ENCODE data around the gene CLEC16A.

Gene CLEC16A

GRCh38 chr16:10929853-10930754, 14.3 kb upstream of the CLEC16A start:
- in situ Hi-C loops (cut with MboI; ENCODE audit: low sequenced_read_pairs), result loop anchor here (10.0 kb wide), 2 partner anchors 185 to 415 kb away; partner anchors contain the start of gene NUBP1
- Histone ChIP-seq H3K9me3 (no peaks in the 10 kb centered on the region), H3K36me3 (replicated peaks) (peaks cover 3% of the 10 kb centered on the region; the same call in 1 of the 2 replicates), H3K4me1 (no peaks in the 10 kb centered on the region), H3K27me3 (ENCODE audit: low read depth) (no peaks in the 10 kb centered on the region), H3K4me3 (no peak overlapping the region)
- no peak for DNase-seq (ENCODE audit: low spot score in 2 of 2)

- H3K27me3 ChIP-seq (ENCODE audit: low read depth), result no peaks in the 10 kb centered on the region
- no peaks in the 10 kb centered on the region for H3K9me3 ChIP-seq
- H3K4me1 ChIP-seq, result no peaks in the 10 kb centered on the region
- no peak overlapping the region for H3K4me3 ChIP-seq
- DNase-seq (ENCODE audit: low spot score in 2 of 2), result no peak
- H3K36me3 ChIP-seq (replicated peaks), result peaks cover 3% of the 10 kb centered on the region; the same call in 1 of the 2 replicates
- in situ Hi-C loops (cut with MboI; ENCODE audit: low sequenced_read_pairs), result no loop called here
Observed at GRCh38 chr16:10930755-10931093, 13.6 kb upstream of the CLEC16A start.

- no peak for DNase-seq (ENCODE audit: low spot score in 2 of 2)
- in situ Hi-C loops (cut with MboI; ENCODE audit: low sequenced_read_pairs), result no loop called here
- Histone ChIP-seq H3K36me3 (replicated peaks) (peaks cover 3% of the 10 kb centered on the region; the same call in 1 of the 2 replicates), H3K4me3 (no peak overlapping the region), H3K9me3 (no peaks in the 10 kb centered on the region), H3K4me1 (no peaks in the 10 kb centered on the region), H3K27me3 (ENCODE audit: low read depth) (no peaks in the 10 kb centered on the region)
Observed at GRCh38 chr16:10931134-10931533, 13.2 kb upstream of the CLEC16A start.

- no peak overlapping the region for H3K4me3 ChIP-seq
- no peaks in the 10 kb centered on the region for H3K4me1 ChIP-seq
- DNase-seq (ENCODE audit: low spot score in 2 of 2), result no peak
- H3K27me3 ChIP-seq (ENCODE audit: low read depth), result no peaks in the 10 kb centered on the region
- in situ Hi-C loops (cut with MboI; ENCODE audit: low sequenced_read_pairs), result no loop called here
- H3K9me3 ChIP-seq, result no peaks in the 10 kb centered on the region
- H3K36me3 ChIP-seq (replicated peaks), result peaks cover 11% of the 10 kb centered on the region
Observed at GRCh38 chr16:10931977-10932632, 12.3 kb upstream of the CLEC16A start.

- Histone ChIP-seq H3K36me3 (replicated peaks) (peaks cover 13% of the 10 kb centered on the region), H3K4me1 (no peaks in the 10 kb centered on the region), H3K9me3 (no peaks in the 10 kb centered on the region), H3K27me3 (ENCODE audit: low read depth) (no peaks in the 10 kb centered on the region), H3K4me3 (no peak overlapping the region)
- in situ Hi-C loops (cut with MboI; ENCODE audit: low sequenced_read_pairs), result no loop called here
- no peak for DNase-seq (ENCODE audit: low spot score in 2 of 2)
Observed at GRCh38 chr16:10932959-10933710, 11.2 kb upstream of the CLEC16A start.

- H3K36me3 ChIP-seq (replicated peaks), result peaks cover 13% of the 10 kb centered on the region
- no peaks in the 10 kb centered on the region for H3K4me1 ChIP-seq
- H3K4me3 ChIP-seq, result no peak overlapping the region
- in situ Hi-C loops (cut with MboI; ENCODE audit: low sequenced_read_pairs), result no loop called here
- no peak for DNase-seq (ENCODE audit: low spot score in 2 of 2)
- no peaks in the 10 kb centered on the region for H3K9me3 ChIP-seq
- H3K27me3 ChIP-seq (ENCODE audit: low read depth), result no peaks in the 10 kb centered on the region
Observed at GRCh38 chr16:10933865-10934264, 10.5 kb upstream of the CLEC16A start.

GRCh38 chr16:10934325-10935107, 9.8 kb upstream of the CLEC16A start:
- H3K4me3 ChIP-seq, result no peak overlapping the region
- no peaks in the 10 kb centered on the region for H3K27me3 ChIP-seq (ENCODE audit: low read depth)
- no peaks in the 10 kb centered on the region for H3K9me3 ChIP-seq
- in situ Hi-C loops (cut with MboI; ENCODE audit: low sequenced_read_pairs), result no loop called here
- H3K4me1 ChIP-seq, result no peaks in the 10 kb centered on the region; the same call in 1 of the 2 replicates
- H3K36me3 ChIP-seq (replicated peaks), result peaks cover 13% of the 10 kb centered on the region
- no peak for DNase-seq (ENCODE audit: low spot score in 2 of 2)

- no peaks in the 10 kb centered on the region for H3K27me3 ChIP-seq (ENCODE audit: low read depth)
- peaks cover 7% of the 10 kb centered on the region; the same call in 1 of the 2 replicates for H3K4me1 ChIP-seq
- no peak for DNase-seq (ENCODE audit: low spot score in 2 of 2)
- no peak overlapping the region for H3K4me3 ChIP-seq
- no peaks in the 10 kb centered on the region for H3K9me3 ChIP-seq
- in situ Hi-C loops (cut with MboI; ENCODE audit: low sequenced_read_pairs), result no loop called here
- peaks cover 16% of the 10 kb centered on the region for H3K36me3 ChIP-seq (replicated peaks)
Observed at GRCh38 chr16:10935226-10935915, 9.0 kb upstream of the CLEC16A start.

- DNase-seq (ENCODE audit: low spot score in 2 of 2), result no peak
- in situ Hi-C loops (cut with MboI; ENCODE audit: low sequenced_read_pairs), result no loop called here
- Histone ChIP-seq H3K4me3 (no peak overlapping the region), H3K9me3 (no peaks in the 10 kb centered on the region), H3K27me3 (ENCODE audit: low read depth) (no peaks in the 10 kb centered on the region), H3K36me3 (replicated peaks) (peaks cover 13% of the 10 kb centered on the region), H3K4me1 (peaks cover 8% of the 10 kb centered on the region; the same call in 1 of the 2 replicates)
Observed at GRCh38 chr16:10936272-10936984, 7.9 kb upstream of the CLEC16A start.

- no peak for DNase-seq (ENCODE audit: low spot score in 2 of 2)
- Histone ChIP-seq H3K9me3 (no peaks in the 10 kb centered on the region), H3K4me3 (no peak overlapping the region), H3K36me3 (replicated peaks) (peaks cover 12% of the 10 kb centered on the region), H3K4me1 (peaks cover 8% of the 10 kb centered on the region; the same call in 1 of the 2 replicates), H3K27me3 (ENCODE audit: low read depth) (no peaks in the 10 kb centered on the region)
- in situ Hi-C loops (cut with MboI; ENCODE audit: low sequenced_read_pairs), result no loop called here
Observed at GRCh38 chr16:10937068-10937859, 7.1 kb upstream of the CLEC16A start.

GRCh38 chr16:10938321-10938720, 6.0 kb upstream of the CLEC16A start:
- Histone ChIP-seq H3K36me3 (replicated peaks) (peaks cover 12% of the 10 kb centered on the region), H3K27me3 (ENCODE audit: low read depth) (no peaks in the 10 kb centered on the region), H3K4me3 (no peak overlapping the region), H3K4me1 (peaks cover 16% of the 10 kb centered on the region), H3K9me3 (no peaks in the 10 kb centered on the region)
- no peak for DNase-seq (ENCODE audit: low spot score in 2 of 2)
- in situ Hi-C loops (cut with MboI; ENCODE audit: low sequenced_read_pairs), result no loop called here

Measured in HAP-1 (cell line).